GM19395 (cell line): ENCODE results near the gene BCL7A.
A peak's percentile ranks its signal among the peaks of the same experiment; 100 is the strongest.
"Not testable (repeated sequence)": the region's sequence is repeated elsewhere in the genome, so short reads cannot be mapped to it uniquely, and the experiment has no call there.

Experiments used
- ATAC-seq: cut with Tn5 transposase; IDR thresholded peaks from one replicate; pipeline ENCODE4 v1.9.1; 2021; ENCODE audit warnings: mild to moderate bottlenecking, moderate library complexity; ENCODE audit not compliant: unreplicated experiment

The BCL7A gene

GRCh38 chr12:122024132-122024785 is 2.6 kb downstream of the BCL7A start:
- no peak for ATAC-seq

DNA sequence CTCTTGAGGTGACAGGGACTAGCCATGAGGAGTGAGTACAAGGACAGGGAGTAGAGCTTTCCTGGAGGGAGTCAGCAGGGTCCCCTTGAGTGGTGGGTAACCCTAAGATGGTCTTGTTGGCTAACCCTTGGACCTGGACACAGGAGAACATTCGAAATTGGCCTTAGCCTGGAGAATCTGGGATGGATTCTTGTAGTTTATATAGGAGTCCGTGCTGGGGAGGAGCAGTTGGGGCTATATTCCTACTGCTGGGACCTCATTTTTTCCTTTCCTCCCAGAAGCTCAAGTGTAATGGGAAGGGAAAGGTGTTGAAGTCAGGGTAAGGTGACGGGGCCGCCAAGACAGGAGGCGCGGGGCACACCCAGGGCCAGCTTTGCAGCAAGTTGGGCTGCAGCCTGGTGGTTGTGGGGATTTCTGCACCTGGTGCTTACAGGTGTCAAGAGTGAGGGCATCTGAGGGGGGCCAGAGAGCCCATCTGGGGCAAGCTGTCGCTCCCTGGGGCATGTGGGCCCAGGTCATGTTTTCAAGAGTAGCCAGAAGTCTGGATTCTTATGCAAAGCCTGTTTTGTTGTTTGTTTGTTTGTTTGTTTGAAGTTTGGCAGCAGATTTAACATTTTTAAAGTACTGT is 5.1 kb downstream of the BCL7A start:
- ATAC-seq, result no peak

- no peak for ATAC-seq
Observed at GRCh38 chr12:122028165-122028904, 6.7 kb downstream of the BCL7A start.

- ATAC-seq, result peak; percentile 60
Observed at GRCh38 chr12:122028905-122029560, 7.3 kb downstream of the BCL7A start.

GRCh38 chr12:122029620-122030423 is 8.1 kb downstream of the BCL7A start:
- ATAC-seq, result no peak

DNA sequence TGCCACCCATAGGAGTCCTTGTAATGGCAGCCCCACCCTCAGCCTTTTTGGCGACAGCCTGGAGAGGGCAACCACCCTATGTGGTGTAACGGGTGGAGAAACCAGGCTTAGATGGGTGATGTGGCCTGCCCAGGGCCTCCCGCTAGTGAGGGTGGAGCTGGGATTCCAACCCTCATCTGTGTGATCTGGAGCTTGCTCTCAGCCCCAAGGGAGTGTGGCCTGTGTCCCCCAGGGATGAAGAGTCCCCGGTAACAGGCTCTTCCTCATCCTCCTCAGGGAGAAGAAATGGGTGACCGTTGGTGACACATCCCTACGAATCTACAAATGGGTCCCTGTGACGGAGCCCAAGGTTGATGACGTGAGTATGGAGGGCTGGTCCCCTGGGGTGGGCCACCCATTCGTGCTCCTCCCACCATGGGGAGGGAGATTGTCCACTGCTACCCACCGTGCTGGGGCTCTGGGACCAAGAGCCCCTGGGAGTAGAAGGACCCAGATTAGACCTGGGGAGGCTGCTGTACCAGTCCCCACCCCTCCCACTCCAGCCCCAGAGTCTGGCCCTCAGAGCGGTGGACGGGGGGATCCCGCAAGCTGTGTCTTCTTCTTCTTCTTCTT is 8.8 kb downstream of the BCL7A start:
- no peak for ATAC-seq

- no peak for ATAC-seq
Observed at GRCh38 chr12:122031342-122032216, 9.9 kb downstream of the BCL7A start.

DNA sequence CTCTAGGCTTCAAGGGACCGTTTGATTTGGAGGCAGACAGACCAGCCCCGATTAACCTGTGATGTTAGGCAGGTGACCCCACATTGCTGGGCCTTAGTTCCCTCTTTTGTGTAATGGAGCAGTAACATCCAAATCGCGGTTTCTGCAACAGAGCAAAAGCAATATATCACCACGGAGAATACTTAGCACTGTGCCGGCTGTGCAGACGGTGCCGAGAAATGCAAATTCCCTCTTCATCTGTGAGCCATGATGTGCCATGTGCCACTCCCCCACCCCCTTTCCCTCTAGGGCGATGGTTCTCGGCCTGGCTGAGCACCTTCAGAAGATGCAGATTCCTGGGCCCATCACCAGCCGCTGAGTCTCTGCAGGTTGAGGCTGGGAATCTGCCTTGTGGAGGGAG is 10.9 kb downstream of the BCL7A start:
- ATAC-seq, result no peak

- no peak for ATAC-seq
Observed at GRCh38 chr12:122035292-122035691, 13.6 kb downstream of the BCL7A start.

- ATAC-seq, result no peak
Observed at GRCh38 chr12:122036153-122036552, 14.5 kb downstream of the BCL7A start.

- ATAC-seq, result no peak
Observed at GRCh38 chr12:122040579-122041386, 19.1 kb downstream of the BCL7A start.

DNA sequence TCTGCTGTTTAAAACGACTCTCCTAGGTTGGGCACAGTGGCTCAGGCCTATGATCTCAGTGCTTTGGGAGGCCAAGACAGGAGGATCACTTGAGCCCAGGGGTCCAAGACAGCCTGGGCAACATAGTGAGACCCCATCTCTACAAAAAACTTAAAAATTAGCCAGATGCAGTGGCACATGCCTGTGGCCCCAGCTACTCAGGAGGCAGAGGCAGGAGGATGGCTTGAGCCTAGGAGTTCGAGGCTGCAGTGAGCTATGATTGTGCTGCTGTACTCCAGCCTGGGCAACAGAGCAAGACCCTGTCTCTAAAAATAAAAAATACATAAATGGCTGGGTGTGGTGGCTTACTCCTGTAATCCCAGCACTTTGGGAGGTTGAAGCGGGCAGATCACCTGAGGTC is 19.8 kb downstream of the BCL7A start:
- not testable (repeated sequence) for ATAC-seq

- no peak for ATAC-seq
Observed at GRCh38 chr12:122042910-122043309, 21.2 kb downstream of the BCL7A start.

DNA sequence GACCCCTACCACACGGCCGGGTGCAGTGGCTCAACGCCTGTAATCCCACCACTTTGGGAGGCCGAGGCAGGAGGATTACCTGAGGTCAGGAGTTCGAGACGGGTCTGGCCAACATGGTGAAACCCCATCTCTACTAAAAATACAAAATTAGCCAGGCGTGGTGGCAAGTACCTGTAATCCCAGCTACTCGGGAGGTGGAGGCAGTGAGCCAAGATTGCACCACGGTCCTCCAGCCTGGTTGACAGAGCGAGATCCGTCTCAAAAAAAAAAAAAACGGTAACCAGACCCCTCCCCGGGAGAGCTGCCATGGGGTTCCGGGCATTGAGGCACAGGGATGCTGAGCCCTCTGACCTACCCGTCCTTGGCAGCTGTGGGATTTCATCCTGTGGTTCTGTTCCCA is 21.8 kb downstream of the BCL7A start:
- ATAC-seq, result no peak

DNA sequence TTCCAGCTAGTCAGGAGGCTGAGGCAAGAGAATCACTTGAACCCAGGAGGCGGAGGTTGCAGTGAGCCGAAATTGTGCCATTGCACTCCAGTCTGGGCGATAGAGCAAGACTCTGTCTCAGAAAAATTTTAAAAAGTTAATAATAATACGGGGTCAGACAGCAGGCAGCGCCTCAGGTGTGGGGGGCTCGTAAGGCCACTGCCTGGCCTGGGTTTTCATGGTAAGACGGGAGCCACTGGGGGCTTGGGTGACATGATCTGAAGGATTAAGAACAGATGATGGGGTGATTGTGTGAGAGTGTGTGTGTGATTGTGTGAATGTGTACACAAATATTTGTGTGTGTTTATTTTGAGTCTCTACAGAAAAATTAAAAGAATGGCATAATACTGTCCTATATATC is 23.6 kb downstream of the BCL7A start:
- ATAC-seq, result no peak

DNA sequence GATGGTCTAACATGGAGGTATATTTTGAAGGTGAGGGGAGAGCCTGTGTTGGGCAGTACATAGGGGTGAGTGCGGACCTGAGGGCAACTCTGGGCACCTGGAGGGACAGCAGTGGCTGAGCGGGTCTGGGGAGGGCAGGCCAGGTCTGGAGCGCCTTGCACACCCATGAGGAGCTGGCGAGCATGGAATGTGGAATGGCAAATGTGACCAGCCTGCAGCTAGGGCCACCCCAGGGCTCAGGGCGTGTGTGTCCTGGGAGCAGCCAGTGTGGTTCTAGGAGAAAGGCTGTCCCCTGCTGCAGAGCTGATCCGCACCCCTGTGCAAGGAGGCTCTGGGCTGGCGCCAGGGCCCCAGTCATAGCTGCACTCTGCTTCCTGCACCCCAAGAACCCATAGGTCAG is 24.5 kb downstream of the BCL7A start:
- no peak for ATAC-seq

- ATAC-seq, result no peak
Observed at GRCh38 chr12:122048151-122048550, 26.5 kb downstream of the BCL7A start.

DNA sequence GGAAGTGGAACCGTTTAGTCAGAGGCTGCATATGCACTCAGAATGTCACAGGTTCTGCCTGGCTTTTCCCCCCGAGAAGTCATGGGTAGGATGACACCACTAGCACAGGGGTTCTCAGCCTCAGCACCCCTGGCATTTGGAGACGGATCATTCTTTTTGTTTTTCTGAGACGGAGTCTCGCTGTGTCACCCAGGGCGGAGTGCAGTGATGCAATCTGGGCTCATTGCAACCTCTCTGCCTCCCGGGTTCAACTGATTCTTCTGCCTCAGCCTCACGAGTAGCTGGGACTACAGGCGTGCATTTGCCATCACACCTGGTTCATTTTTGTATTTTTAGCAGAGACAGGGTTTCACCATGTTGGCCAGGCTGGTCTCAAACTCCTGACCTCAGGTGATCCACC is 28.1 kb downstream of the BCL7A start:
- no peak for ATAC-seq

DNA sequence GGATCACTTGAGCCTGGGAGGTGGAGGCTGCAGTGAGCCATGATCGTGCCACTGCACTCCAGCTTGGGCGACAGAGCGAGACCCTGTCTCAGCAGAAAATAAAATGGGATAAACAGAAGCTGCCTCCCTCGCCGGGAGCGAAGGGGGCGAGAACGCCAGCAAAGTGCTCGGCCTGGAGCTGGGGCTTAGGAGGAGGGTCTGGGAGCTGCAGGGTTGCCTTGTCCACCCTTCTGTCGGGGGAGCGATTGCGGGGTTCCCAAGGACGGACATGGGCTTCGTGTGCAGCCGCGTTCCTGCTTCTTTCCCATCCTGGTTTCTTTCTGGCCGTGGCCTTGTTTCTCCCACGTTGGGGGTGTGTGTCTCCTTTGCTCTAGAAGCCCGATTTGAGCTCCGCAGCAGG is 29.0 kb downstream of the BCL7A start:
- ATAC-seq, result no peak
